ENCODE results near the gene PPP2R2D.
A peak's percentile ranks its signal among the peaks of the same experiment; 100 is the strongest.

The PPP2R2D gene

DNA sequence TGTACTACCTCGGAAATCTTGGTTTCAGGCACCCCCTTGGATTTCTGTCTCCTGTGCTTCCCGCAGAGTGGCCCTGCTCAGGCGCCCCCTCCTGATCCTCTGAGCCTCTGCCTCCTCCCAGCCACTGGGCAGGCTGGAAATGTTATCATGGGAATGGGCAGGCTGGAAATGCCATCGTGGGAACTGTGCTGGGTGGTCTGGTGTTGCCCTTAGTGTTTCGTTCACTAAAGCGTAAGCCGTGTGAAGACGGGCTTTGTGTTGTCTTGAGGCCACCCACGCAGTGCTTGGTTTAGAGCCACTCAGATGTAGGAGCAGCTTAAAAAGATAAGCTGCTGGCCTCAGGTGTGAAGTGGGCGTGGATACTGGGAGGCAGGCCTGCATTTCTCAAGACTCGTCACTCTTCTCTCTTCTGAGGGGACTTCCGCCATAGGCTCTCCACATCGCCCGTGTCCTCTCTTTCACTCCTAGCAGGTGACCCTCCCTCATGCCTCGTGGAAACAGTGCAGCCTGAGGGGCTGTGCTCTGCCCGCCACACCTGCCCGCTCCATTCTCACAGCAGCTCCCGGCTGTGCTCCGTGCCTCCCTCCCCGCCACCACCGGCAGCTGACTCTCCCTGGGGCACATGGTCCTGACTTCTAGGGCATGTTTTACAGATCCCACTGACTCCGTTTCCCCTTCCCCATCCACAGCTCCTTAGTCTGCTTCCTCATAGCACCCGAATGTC lies 28.5 kb downstream of the PPP2R2D start:
- Histone ChIP-seq H3K4me2 (ENCODE audit: insufficient read depth, low read length, poor library complexity, severe bottlenecking) (no peak overlapping the region), H2AK5ac (ENCODE audit: low read depth, low read length) (no peak overlapping the region), H3K27me3 (ENCODE audit: control insufficient read depth in 3 of 3, insufficient read depth in 3 of 3, low read depth in 1 of 3, low read length in 3 of 3) (no peaks in the 10 kb centered on the region), H3K18ac (ENCODE audit: low read length) (no peak overlapping the region), H3K14ac (ENCODE audit: low read length) (no peak overlapping the region), H3K27ac (replicated peaks; ENCODE audit: low read length) (no peak overlapping the region), H2BK5ac (ENCODE audit: low read length) (no peak overlapping the region), H3K9me3 (replicated peaks in 1 of 2; ENCODE audit: control insufficient read depth in 2 of 2, insufficient read depth in 1 of 2, low read depth in 1 of 2, low read length in 2 of 2) (peaks cover 7 to 33% of the 10 kb centered on the region in 2 donors), H3K9ac (ENCODE audit: low read depth, low read length, poor library complexity) (peak overlapping the region; percentile 13), H4K8ac (ENCODE audit: low read depth, low read length) (no peak overlapping the region), H4K91ac (ENCODE audit: low read depth, low read length, poor library complexity) (no peak overlapping the region), H3K4me1 (ENCODE audit: control insufficient read depth in 2 of 2, insufficient read depth in 1 of 2, low read depth in 1 of 2, low read length in 2 of 2) (peaks cover 4 to 11% of the 10 kb centered on the region in 2 donors), H3K4me3 (ENCODE audit: low read length in 2 of 2) (no peak overlapping the region), H3K36me3 (replicated peaks in 1 of 2; ENCODE audit: control insufficient read depth in 2 of 2, insufficient read depth in 2 of 2, low read length in 2 of 2) (peaks cover 3 to 9% of the 10 kb centered on the region in 2 donors), H2BK15ac (ENCODE audit: low read length) (no peak overlapping the region), H3K4ac (ENCODE audit: low read length) (no peak overlapping the region), H2BK12ac (ENCODE audit: low read length) (no peak overlapping the region), H2AFZ (ENCODE audit: low read length) (no peak overlapping the region), H3K79me1 (ENCODE audit: low read depth, low read length) (peaks cover 20% of the 10 kb centered on the region), H2BK120ac (ENCODE audit: low read depth, low read length) (no peak overlapping the region), H3K23ac (ENCODE audit: low read depth, low read length, poor library complexity) (no peak overlapping the region)
- no CpG with 5 or more reads among the region's 23 CpGs for WGBS, 2 donors (ENCODE audit: extremely low coverage in 2 of 2, insufficient read length in 2 of 2, insufficient replicate concordance in 1 of 2)
- DNase-seq (ENCODE audit: low spot score) = no peak

- no peak overlapping the region for H3K4me3 ChIP-seq (ENCODE audit: low read length in 2 of 2)
- no peak overlapping the region for H3K4me2 ChIP-seq (ENCODE audit: insufficient read depth, low read length, poor library complexity, severe bottlenecking)
- H3K27me3 ChIP-seq (ENCODE audit: control insufficient read depth in 3 of 3, insufficient read depth in 3 of 3, low read depth in 1 of 3, low read length in 3 of 3) = no peaks in the 10 kb centered on the region
- peaks cover 20% of the 10 kb centered on the region for H3K79me1 ChIP-seq (ENCODE audit: low read depth, low read length)
- H2BK12ac ChIP-seq (ENCODE audit: low read length) = no peak overlapping the region
- H3K9me3 ChIP-seq (replicated peaks in 1 of 2; ENCODE audit: control insufficient read depth in 2 of 2, insufficient read depth in 1 of 2, low read depth in 1 of 2, low read length in 2 of 2) = peaks cover 7 to 25% of the 10 kb centered on the region in 2 donors
- H2BK120ac ChIP-seq (ENCODE audit: low read depth, low read length) = no peak overlapping the region
- no peak overlapping the region for H2BK5ac ChIP-seq (ENCODE audit: low read length)
- no peak overlapping the region for H3K23ac ChIP-seq (ENCODE audit: low read depth, low read length, poor library complexity)
- no CpG with 5 or more reads among the region's 4 CpGs for WGBS, 2 donors (ENCODE audit: extremely low coverage in 2 of 2, insufficient read length in 2 of 2, insufficient replicate concordance in 1 of 2)
- H2AFZ ChIP-seq (ENCODE audit: low read length) = no peak overlapping the region
- no peak overlapping the region for H4K8ac ChIP-seq (ENCODE audit: low read depth, low read length)
- H3K18ac ChIP-seq (ENCODE audit: low read length) = no peak overlapping the region
- H3K4me1 ChIP-seq (ENCODE audit: control insufficient read depth in 2 of 2, insufficient read depth in 1 of 2, low read depth in 1 of 2, low read length in 2 of 2) = peaks cover 4 to 11% of the 10 kb centered on the region in 2 donors
- no peak overlapping the region for H2BK15ac ChIP-seq (ENCODE audit: low read length)
- no peak for DNase-seq (ENCODE audit: low spot score)
- H2AK5ac ChIP-seq (ENCODE audit: low read depth, low read length) = no peak overlapping the region
- no peak overlapping the region for H3K4ac ChIP-seq (ENCODE audit: low read length)
- H4K91ac ChIP-seq (ENCODE audit: low read depth, low read length, poor library complexity) = no peak overlapping the region
- H3K9ac ChIP-seq (ENCODE audit: low read depth, low read length, poor library complexity) = no peak overlapping the region
- H3K14ac ChIP-seq (ENCODE audit: low read length) = no peak overlapping the region
- peaks cover 3 to 18% of the 10 kb centered on the region in 2 donors for H3K36me3 ChIP-seq (replicated peaks in 1 of 2; ENCODE audit: control insufficient read depth in 2 of 2, insufficient read depth in 2 of 2, low read length in 2 of 2)
- no peak overlapping the region for H3K27ac ChIP-seq (replicated peaks; ENCODE audit: low read length)
Observed at GRCh38 chr10:131930150-131930549, 29.3 kb downstream of the PPP2R2D start.

- no peaks in the 10 kb centered on the region for H3K27me3 ChIP-seq (ENCODE audit: control insufficient read depth in 3 of 3, insufficient read depth in 3 of 3, low read depth in 1 of 3, low read length in 3 of 3)
- no peak overlapping the region for H3K27ac ChIP-seq (replicated peaks; ENCODE audit: low read length)
- no CpG with 5 or more reads among the region's 16 CpGs for WGBS, 2 donors (ENCODE audit: extremely low coverage in 2 of 2, insufficient read length in 2 of 2, insufficient replicate concordance in 1 of 2)
- H2AFZ ChIP-seq (ENCODE audit: low read length) = no peak overlapping the region
- H3K4me3 ChIP-seq (ENCODE audit: low read length in 2 of 2) = no peak overlapping the region
- H2BK120ac ChIP-seq (ENCODE audit: low read depth, low read length) = no peak overlapping the region
- H3K18ac ChIP-seq (ENCODE audit: low read length) = no peak overlapping the region
- peaks cover 4 to 11% of the 10 kb centered on the region in 2 donors for H3K4me1 ChIP-seq (ENCODE audit: control insufficient read depth in 2 of 2, insufficient read depth in 1 of 2, low read depth in 1 of 2, low read length in 2 of 2)
- H4K8ac ChIP-seq (ENCODE audit: low read depth, low read length) = no peak overlapping the region
- no peak overlapping the region for H2BK15ac ChIP-seq (ENCODE audit: low read length)
- H2AK5ac ChIP-seq (ENCODE audit: low read depth, low read length) = no peak overlapping the region
- H3K9ac ChIP-seq (ENCODE audit: low read depth, low read length, poor library complexity) = peak overlapping the region; percentile 50
- no peak overlapping the region for H2BK5ac ChIP-seq (ENCODE audit: low read length)
- peaks cover 1 to 23% of the 10 kb centered on the region in 2 donors for H3K36me3 ChIP-seq (replicated peaks in 1 of 2; ENCODE audit: control insufficient read depth in 2 of 2, insufficient read depth in 2 of 2, low read length in 2 of 2)
- H3K79me1 ChIP-seq (ENCODE audit: low read depth, low read length) = peaks cover 20% of the 10 kb centered on the region
- no peak overlapping the region for H3K4ac ChIP-seq (ENCODE audit: low read length)
- no peak overlapping the region for H2BK12ac ChIP-seq (ENCODE audit: low read length)
- no peak for DNase-seq (ENCODE audit: low spot score)
- peaks cover 6 to 22% of the 10 kb centered on the region in 2 donors for H3K9me3 ChIP-seq (replicated peaks in 1 of 2; ENCODE audit: control insufficient read depth in 2 of 2, insufficient read depth in 1 of 2, low read depth in 1 of 2, low read length in 2 of 2)
- no peak overlapping the region for H3K4me2 ChIP-seq (ENCODE audit: insufficient read depth, low read length, poor library complexity, severe bottlenecking)
- H3K23ac ChIP-seq (ENCODE audit: low read depth, low read length, poor library complexity) = no peak overlapping the region
- H3K14ac ChIP-seq (ENCODE audit: low read length) = no peak overlapping the region
- H4K91ac ChIP-seq (ENCODE audit: low read depth, low read length, poor library complexity) = no peak overlapping the region
Observed at GRCh38 chr10:131930586-131931330, 29.9 kb downstream of the PPP2R2D start.

- DNase-seq (ENCODE audit: low spot score) = no peak
- Histone ChIP-seq H3K4me3 (ENCODE audit: low read length in 2 of 2) (peak overlapping the region in 1 of 2 donors; percentile 60), H3K9me3 (replicated peaks in 1 of 2; ENCODE audit: control insufficient read depth in 2 of 2, insufficient read depth in 1 of 2, low read depth in 1 of 2, low read length in 2 of 2) (peaks cover 2 to 18% of the 10 kb centered on the region in 2 donors), H3K18ac (ENCODE audit: low read length) (no peak overlapping the region), H3K23ac (ENCODE audit: low read depth, low read length, poor library complexity) (no peak overlapping the region), H2BK5ac (ENCODE audit: low read length) (no peak overlapping the region), H2BK120ac (ENCODE audit: low read depth, low read length) (no peak overlapping the region), H3K4me2 (ENCODE audit: insufficient read depth, low read length, poor library complexity, severe bottlenecking) (no peak overlapping the region), H3K27me3 (ENCODE audit: control insufficient read depth in 3 of 3, insufficient read depth in 3 of 3, low read depth in 1 of 3, low read length in 3 of 3) (no peaks in the 10 kb centered on the region), H2AFZ (ENCODE audit: low read length) (no peak overlapping the region), H2BK12ac (ENCODE audit: low read length) (no peak overlapping the region), H3K9ac (ENCODE audit: low read depth, low read length, poor library complexity) (no peak overlapping the region), H3K14ac (ENCODE audit: low read length) (no peak overlapping the region), H2BK15ac (ENCODE audit: low read length) (no peak overlapping the region), H3K36me3 (replicated peaks in 1 of 2; ENCODE audit: control insufficient read depth in 2 of 2, insufficient read depth in 2 of 2, low read length in 2 of 2) (peaks cover 0 to 35% of the 10 kb centered on the region in 2 donors), H4K8ac (ENCODE audit: low read depth, low read length) (peak overlapping the region; percentile 84), H3K4ac (ENCODE audit: low read length) (no peak overlapping the region), H3K4me1 (ENCODE audit: control insufficient read depth in 2 of 2, insufficient read depth in 1 of 2, low read depth in 1 of 2, low read length in 2 of 2) (peaks cover 4 to 11% of the 10 kb centered on the region in 2 donors), H4K91ac (ENCODE audit: low read depth, low read length, poor library complexity) (no peak overlapping the region), H3K27ac (replicated peaks; ENCODE audit: low read length) (no peak overlapping the region), H3K79me1 (ENCODE audit: low read depth, low read length) (peaks cover 17% of the 10 kb centered on the region), H2AK5ac (ENCODE audit: low read depth, low read length) (no peak overlapping the region)
- WGBS, 2 donors (ENCODE audit: extremely low coverage in 2 of 2, insufficient read length in 2 of 2, insufficient replicate concordance in 1 of 2) = no CpG with 5 or more reads among the region's 13 CpGs
Observed at GRCh38 chr10:131931981-131932380, 31.2 kb downstream of the PPP2R2D start.

All from neuronal stem cell (in vitro differentiated cells).